ENCODE results near the gene SQSTM1. TPM values are rescaled to one million over a fixed set of nuclear protein-coding genes. Genes with fewer than 3 reads are reported as not detected.
"Not testable (repeated sequence)": the region's sequence is repeated elsewhere in the genome, so short reads cannot be mapped to it uniquely, and the experiment has no call there.

SQSTM1 gene
- total RNA-seq, 1 experiment from 2014 or later, result 715 TPM

DNA sequence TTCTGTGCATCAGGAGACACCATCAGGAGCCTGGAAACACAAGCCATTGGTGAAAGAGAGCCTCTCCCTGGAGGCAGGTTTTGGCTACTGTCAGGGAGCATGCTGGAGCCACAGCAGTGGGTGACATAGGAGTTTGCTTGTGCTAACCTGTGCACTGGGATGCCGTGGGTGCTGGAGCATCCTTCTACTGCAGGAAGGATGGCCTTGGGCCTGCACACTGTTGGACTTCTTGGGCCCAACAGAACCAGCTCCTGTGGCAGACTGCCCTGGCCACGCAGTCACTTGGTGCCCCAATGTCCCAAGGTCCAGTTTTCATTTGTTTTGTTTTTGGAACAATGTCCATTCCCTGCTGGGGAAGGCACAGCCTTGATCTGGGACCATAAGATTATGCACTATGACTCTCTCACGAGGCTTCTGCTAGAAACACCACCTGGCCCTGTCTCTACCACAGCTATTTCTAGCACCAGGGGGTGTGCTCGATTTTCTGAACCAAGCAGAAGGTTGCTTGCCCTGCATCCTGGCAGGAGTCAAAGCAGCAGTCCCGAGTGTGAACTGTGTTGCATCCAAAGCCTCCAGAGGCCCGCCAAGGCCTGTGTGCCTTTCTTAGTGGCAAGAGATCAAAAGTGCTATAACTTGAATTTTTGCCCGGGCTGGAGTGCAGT, 32.4 kb upstream of the SQSTM1 start:
- no peak for DNase-seq
- ChIA-PET CTCF (no interaction called here), POLR2A (ENCODE audit: unreplicated experiment) (interaction anchor here (0.5 kb wide), 1 partner anchor 8 kb away, joined by 4 read pairs; no protein-coding TSS in a partner anchor)

DNA sequence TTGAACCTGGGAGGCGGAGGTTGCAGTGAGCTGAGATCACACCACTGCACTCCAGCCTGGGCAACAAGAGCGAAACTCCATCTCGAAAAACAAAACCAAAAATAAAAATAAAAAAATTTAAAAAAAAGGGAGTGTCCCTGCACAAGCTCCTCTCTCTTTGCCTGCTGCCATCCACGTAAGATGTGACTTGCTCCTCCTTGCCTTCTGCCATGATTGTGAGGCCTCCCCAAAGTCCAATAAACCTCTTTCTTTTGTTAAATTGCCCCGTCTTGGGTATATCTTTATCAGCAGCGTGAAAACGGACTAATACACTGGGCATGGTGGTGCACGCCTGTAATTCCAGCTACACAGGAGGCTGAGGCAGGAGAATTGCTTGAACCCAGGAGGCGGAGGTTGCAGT, 31.4 kb upstream of the SQSTM1 start:
- H3K9me2 ChIP-seq (ENCODE audit: insufficient read depth); DNase-seq; H3K27me3 ChIP-seq (ENCODE audit: insufficient read depth, low read depth); CTCF ChIA-PET; H3F3A ChIP-seq (ENCODE audit: insufficient read depth, low read depth); intact Hi-C loops (cut with micrococcal nuclease; ENCODE audit: unreplicated experiment); H3K9me3 ChIP-seq (ENCODE audit: insufficient read depth, low read depth); H3K27ac ChIP-seq; H2AFZ ChIP-seq; H3K4me2 ChIP-seq; H3K4me1 ChIP-seq (replicated peaks; ENCODE audit: insufficient read depth); BruUV-seq (replicated peaks); H3K4me3 ChIP-seq; H4K20me1 ChIP-seq (ENCODE audit: insufficient read depth); H3K79me2 ChIP-seq (ENCODE audit: low read depth); H3K36me3 ChIP-seq (ENCODE audit: low read depth): not testable (repeated sequence)
- POLR2A ChIA-PET (ENCODE audit: unreplicated experiment), result interaction anchor here (0.7 kb wide), 1 partner anchor 33 kb away, joined by 4 read pairs; no protein-coding TSS in a partner anchor

More for the DNA sequence above, 32.4 kb upstream of the SQSTM1 start:
- no peak overlapping the region for H3K4me2 ChIP-seq
- H3K36me3 ChIP-seq (ENCODE audit: low read depth), result no peaks in the 10 kb centered on the region
- no peak for TF ChIP-seq EZH2 (IDR thresholded peaks at IDR 0.05; ENCODE audit: low read depth)
- TF ChIP-seq CTCF (conservative IDR thresholded peaks at IDR 0.05), result no peak
- no peak overlapping the region for H3K4me3 ChIP-seq
- H4K20me1 ChIP-seq (ENCODE audit: insufficient read depth), result no peaks in the 10 kb centered on the region
- peaks cover 9% of the 10 kb centered on the region; the same call in 1 of the 2 replicates for H3F3A ChIP-seq (ENCODE audit: insufficient read depth, low read depth)
- no peak overlapping the region for H3K27ac ChIP-seq
- no peaks in the 10 kb centered on the region for H3K9me3 ChIP-seq (ENCODE audit: insufficient read depth, low read depth)
- no TSS peak for BruUV-seq (replicated peaks)
- H3K27me3 ChIP-seq (ENCODE audit: insufficient read depth, low read depth), result no peaks in the 10 kb centered on the region
- intact Hi-C loops (cut with micrococcal nuclease; ENCODE audit: unreplicated experiment), result no loop called here
- H3K79me2 ChIP-seq (ENCODE audit: low read depth), result no peaks in the 10 kb centered on the region
- H3K4me1 ChIP-seq (replicated peaks; ENCODE audit: insufficient read depth), result no peaks in the 10 kb centered on the region
- H3K9me2 ChIP-seq (ENCODE audit: insufficient read depth), result no peaks in the 10 kb centered on the region
- no peak overlapping the region for H2AFZ ChIP-seq

- Histone ChIP-seq H3K9me3 (ENCODE audit: insufficient read depth, low read depth) (no peaks in the 10 kb centered on the region), H3K27ac (no peak overlapping the region), H3F3A (ENCODE audit: insufficient read depth, low read depth) (peaks cover 23% of the 10 kb centered on the region), H3K4me2 (no peak overlapping the region), H3K27me3 (ENCODE audit: insufficient read depth, low read depth) (no peaks in the 10 kb centered on the region), H3K36me3 (ENCODE audit: low read depth) (no peaks in the 10 kb centered on the region), H4K20me1 (ENCODE audit: insufficient read depth) (no peaks in the 10 kb centered on the region), H3K9me2 (ENCODE audit: insufficient read depth) (no peaks in the 10 kb centered on the region), H3K79me2 (ENCODE audit: low read depth) (peaks cover 9% of the 10 kb centered on the region; the same call in 1 of the 2 replicates), H3K4me1 (replicated peaks; ENCODE audit: insufficient read depth) (peaks cover 17% of the 10 kb centered on the region), H2AFZ (no peak overlapping the region), H3K4me3 (no peak overlapping the region)
- no TSS peak for BruUV-seq (replicated peaks)
- POLR2A ChIA-PET (ENCODE audit: unreplicated experiment), result no interaction called here
- CTCF ChIA-PET, result no interaction called here
- intact Hi-C loops (cut with micrococcal nuclease; ENCODE audit: unreplicated experiment), result no loop called here
- TF ChIP-seq CTCF (conservative IDR thresholded peaks at IDR 0.05) (no peak), EZH2 (IDR thresholded peaks at IDR 0.05; ENCODE audit: low read depth) (no peak)
- no peak for DNase-seq
Measured at GRCh38 chr5:179791881-179792611, 28.7 kb upstream of the SQSTM1 start.

All from PC-9 (cell line).